ENCODE results near the gene C1QL3. TPM values are rescaled to one million over a fixed set of nuclear protein-coding genes. Genes with fewer than 3 reads are reported as not detected.

The C1QL3 gene
- not detected in 2 replicates for total RNA-seq

GRCh38 chr10:16521311-16522016 lies at the start of gene C1QL3:
Gene C1QL3 (minus strand): TSS chr10:16521879. CDS start chr10:16521065, 814 bp downstream.

Other genes starting within 250 kb of the C1QL3 start
- 7.1 and 7.2 TPM in 2 replicates for gene PTER, start 84.9 kb downstream of the C1QL3 start, total RNA-seq